Cardiac muscle cell (in vitro differentiated cells and primary cell): Measurements from ENCODE around the gene CTIF. TPM values are rescaled to one million over a fixed set of nuclear protein-coding genes. Genes with fewer than 3 reads are reported as not detected.

Experiments used
- DNase-seq, 2 donors: peaks; one replicate each; pipeline versions ENCODE4 v3.0.0 to v3.0.0-alpha.2; 2010 to 2017; ENCODE audit warnings: low read depth in 1 of 2, low spot score in 1 of 2
- H3K27ac ChIP-seq: fragments of 200-600 bp; sonication (generic); 2 replicates; pipeline ENCODE4 v1.5.1; 2016
- H3K27me3 ChIP-seq: fragments of 200-600 bp; sonication (generic); 2 replicates; pipeline ENCODE4 v1.6.0; 2016; ENCODE audit warnings: control low read depth
- H3K36me3 ChIP-seq: fragments of 200-600 bp; sonication (generic); 2 replicates; pipeline ENCODE4 v1.5.1; 2016; ENCODE audit warnings: control low read depth
- H3K4me1 ChIP-seq: fragments of 200-600 bp; sonication (generic); 2 replicates; pipeline ENCODE4 v1.8.1; 2017; ENCODE audit warnings: low read depth, mild to moderate bottlenecking, mixed run types
- H3K4me3 ChIP-seq: fragments of 200-600 bp; sonication (generic); 2 replicates; pipeline ENCODE4 v1.5.1; 2016; ENCODE audit warnings: mild to moderate bottlenecking
- H3K9me3 ChIP-seq: fragments of 200-600 bp; sonication (generic); 2 replicates; pipeline ENCODE4 v1.5.1; 2017; ENCODE audit warnings: low read depth, mild to moderate bottlenecking, control low read depth
- polyA plus RNA-seq: library from polyadenylated mRNA; unstranded; fragments of >200 nt; fragmentation: Nextera tagmentation; extraction: Ambion mirVana; gene quantifications from 2 replicates; pipeline ENCODE4 v1.2.1, GENCODE V29; 2016
- total RNA-seq: library from RNA; depleted of rRNA; stranded (reverse); fragments of >200 nt; gene quantifications from 2 replicates; pipeline ENCODE4 v1.2.3, GENCODE V29; 2016
- TF ChIP-seq, protein P1 (sequence below): IDR thresholded peaks from 2 replicates; pipeline ENCODE4 v1.5.1; 2012; ENCODE audit warnings: low read depth, mild to moderate bottlenecking, low read length

Gene CTIF
- total and polyA plus RNA-seq, 2 experiments from 2014 or later, result 16.5 to 22.0 TPM

DNA sequence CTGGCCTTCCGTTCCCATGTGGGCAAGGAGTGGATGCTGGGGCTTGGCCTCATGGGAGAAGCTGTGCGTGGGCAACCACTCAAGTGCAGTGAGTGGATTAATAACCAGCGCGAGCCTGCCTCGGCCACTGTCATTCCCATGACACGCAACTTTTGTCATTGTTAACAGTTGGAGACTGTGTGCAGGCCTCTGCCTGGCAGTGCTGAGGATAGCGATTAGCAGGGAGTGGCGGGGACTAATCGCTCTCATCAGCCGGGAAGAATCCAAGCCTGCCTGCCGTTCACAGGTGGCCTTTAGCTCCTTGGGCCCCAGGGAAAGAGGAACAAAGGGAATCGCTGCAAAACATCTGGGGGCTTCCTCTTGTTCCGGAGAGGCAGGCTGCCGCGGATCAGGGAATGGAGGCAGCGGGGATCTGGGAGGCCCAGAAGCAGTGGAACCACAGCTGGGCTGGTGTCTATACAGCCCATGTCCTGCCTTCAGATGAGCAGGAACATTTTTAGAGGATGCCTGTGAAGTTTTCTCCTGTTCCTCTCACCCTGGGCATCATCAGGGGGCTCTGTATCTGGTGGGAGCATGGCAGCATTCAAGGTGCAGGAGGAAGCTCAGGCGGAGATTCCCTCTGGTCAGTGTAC, 53.8 kb downstream of the CTIF start:
- Histone ChIP-seq H3K27me3 (no peaks in the 10 kb centered on the region), H3K4me3 (no peak overlapping the region), H3K36me3 (no peaks in the 10 kb centered on the region), H3K9me3 (no peaks in the 10 kb centered on the region), H3K27ac (no peak overlapping the region), H3K4me1 (no peaks in the 10 kb centered on the region)
- DNase-seq, result no peak
- TF ChIP-seq, protein P1, sequence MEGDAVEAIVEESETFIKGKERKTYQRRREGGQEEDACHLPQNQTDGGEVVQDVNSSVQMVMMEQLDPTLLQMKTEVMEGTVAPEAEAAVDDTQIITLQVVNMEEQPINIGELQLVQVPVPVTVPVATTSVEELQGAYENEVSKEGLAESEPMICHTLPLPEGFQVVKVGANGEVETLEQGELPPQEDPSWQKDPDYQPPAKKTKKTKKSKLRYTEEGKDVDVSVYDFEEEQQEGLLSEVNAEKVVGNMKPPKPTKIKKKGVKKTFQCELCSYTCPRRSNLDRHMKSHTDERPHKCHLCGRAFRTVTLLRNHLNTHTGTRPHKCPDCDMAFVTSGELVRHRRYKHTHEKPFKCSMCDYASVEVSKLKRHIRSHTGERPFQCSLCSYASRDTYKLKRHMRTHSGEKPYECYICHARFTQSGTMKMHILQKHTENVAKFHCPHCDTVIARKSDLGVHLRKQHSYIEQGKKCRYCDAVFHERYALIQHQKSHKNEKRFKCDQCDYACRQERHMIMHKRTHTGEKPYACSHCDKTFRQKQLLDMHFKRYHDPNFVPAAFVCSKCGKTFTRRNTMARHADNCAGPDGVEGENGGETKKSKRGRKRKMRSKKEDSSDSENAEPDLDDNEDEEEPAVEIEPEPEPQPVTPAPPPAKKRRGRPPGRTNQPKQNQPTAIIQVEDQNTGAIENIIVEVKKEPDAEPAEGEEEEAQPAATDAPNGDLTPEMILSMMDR, result no peak

DNA sequence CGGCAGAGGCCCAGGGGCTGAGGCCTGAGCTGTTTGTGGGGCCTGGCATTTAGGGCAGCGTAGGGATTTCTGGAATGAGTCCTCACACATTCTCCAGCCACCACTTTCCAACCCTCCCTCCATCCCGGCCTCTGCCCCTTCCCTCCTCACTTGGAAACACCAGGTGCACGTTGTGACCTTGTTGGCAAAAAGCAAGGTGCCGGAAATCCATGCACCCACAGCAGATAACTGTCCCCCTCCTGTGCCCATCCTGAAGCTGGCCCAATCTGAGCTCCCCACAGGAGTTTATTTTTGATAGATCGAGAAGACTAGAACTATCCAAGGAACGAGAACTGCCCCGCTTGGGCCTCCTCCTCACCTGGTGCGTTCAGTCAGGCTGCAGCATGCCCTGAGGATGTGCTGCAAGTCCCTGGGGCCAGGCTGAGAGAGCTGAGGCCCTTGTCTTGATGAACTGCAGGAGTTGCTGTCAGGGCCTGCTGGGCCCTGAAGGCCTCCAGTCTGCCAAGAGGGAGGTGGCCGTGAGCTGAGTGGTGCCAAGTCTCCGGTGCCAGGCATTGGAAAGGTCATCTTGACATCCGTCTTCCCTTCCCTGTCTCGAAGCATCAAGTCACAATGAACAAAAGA, 55.8 kb downstream of the CTIF start:
- Histone ChIP-seq H3K9me3 (no peaks in the 10 kb centered on the region), H3K4me1 (no peaks in the 10 kb centered on the region), H3K27me3 (no peaks in the 10 kb centered on the region), H3K36me3 (no peaks in the 10 kb centered on the region), H3K27ac (no peak overlapping the region), H3K4me3 (no peak overlapping the region)
- TF ChIP-seq, protein P1, result no peak
- DNase-seq, result no peak

DNA sequence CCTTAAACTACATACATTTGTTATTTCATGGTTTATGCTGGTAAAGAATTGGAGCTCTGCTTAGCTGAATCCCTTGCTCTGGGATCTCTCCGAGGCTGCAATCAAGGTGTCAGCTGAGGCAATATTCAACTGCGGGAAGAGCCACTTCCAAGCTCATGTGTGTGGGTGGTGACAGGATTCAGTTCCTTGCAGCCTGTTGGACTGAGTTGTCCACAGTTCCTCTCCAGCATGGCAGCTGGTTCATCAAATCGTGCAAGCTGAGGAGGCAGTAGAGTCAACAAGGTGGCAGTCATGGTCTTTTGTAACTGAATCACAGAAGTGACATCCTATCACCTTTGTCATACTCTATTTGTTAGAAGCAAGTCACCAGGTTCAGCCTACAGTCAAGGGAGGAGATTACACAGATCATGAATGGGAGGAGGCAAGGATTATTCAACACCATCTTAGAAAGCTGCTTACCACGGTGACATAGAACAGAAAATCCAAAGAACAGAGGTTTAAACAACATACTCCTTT, 56.9 kb downstream of the CTIF start:
- peaks cover 5% of the 10 kb centered on the region for H3K4me1 ChIP-seq
- H3K4me3 ChIP-seq, result no peak overlapping the region
- no peaks in the 10 kb centered on the region for H3K27me3 ChIP-seq
- no peak for DNase-seq
- no peak overlapping the region for H3K27ac ChIP-seq
- no peaks in the 10 kb centered on the region for H3K36me3 ChIP-seq
- no peaks in the 10 kb centered on the region for H3K9me3 ChIP-seq
- TF ChIP-seq, protein P1, result no peak

DNA sequence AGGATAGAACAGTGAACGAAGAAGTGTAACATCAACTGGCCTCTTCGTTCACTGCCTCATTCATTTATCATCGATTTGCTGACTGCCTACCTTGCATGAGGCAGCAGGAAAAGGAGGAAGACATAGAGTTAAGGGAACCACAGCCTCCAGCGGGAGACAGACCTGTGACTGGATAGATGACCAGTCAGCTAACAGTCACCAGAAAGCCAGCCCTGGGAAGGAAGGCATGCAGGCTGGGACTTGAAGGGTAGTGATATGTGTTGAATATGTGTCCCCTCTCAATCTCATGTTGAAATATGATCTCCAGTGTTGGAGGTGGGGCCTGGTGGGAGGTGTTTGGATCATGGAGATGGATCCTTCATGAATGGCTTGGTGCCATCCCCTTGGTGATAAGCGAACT, 58.3 kb downstream of the CTIF start:
- TF ChIP-seq, protein P1, result no peak
- no peak overlapping the region for H3K27ac ChIP-seq
- H3K9me3 ChIP-seq, result no peaks in the 10 kb centered on the region
- DNase-seq, result no peak
- peaks cover 10% of the 10 kb centered on the region for H3K4me1 ChIP-seq
- H3K36me3 ChIP-seq, result no peaks in the 10 kb centered on the region
- no peak overlapping the region for H3K4me3 ChIP-seq
- H3K27me3 ChIP-seq, result no peaks in the 10 kb centered on the region

DNA sequence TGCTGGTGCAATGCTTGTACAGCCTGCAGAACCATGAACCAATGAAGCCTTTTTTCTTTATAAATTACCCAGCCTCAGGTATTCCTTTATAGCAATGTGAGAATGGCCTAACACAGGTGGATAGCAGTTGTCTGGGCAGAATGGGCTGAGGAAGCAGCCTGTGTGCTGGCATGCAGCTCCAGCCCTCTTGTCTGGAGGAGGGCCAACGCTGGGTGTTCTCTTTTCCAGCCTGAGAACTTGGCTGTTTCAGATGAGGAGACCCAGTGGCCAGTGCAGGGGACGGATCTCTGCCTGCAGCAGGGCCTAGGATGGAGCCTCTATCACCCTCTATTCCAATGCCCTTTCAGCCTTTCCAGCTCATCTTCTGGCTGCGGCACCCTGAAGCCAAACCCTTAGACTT, 58.8 kb downstream of the CTIF start:
- Histone ChIP-seq H3K4me1 (peaks cover 10% of the 10 kb centered on the region), H3K9me3 (no peaks in the 10 kb centered on the region), H3K4me3 (no peak overlapping the region), H3K27ac (no peak overlapping the region), H3K27me3 (no peaks in the 10 kb centered on the region), H3K36me3 (no peaks in the 10 kb centered on the region)
- TF ChIP-seq, protein P1, result no peak
- DNase-seq, result no peak
